HTERT RPE-1 (cell line): ENCODE data around the gene B4GALT4.
"Not testable (repeated sequence)": the region's sequence is repeated elsewhere in the genome, so short reads cannot be mapped to it uniquely, and the experiment has no call there.

ENCODE experiments used
- in situ Hi-C: fragments of 300-500 bp; cut with MboI; formaldehyde crosslinking; loops from 4 replicates; pipeline ENCODE4 v1.14.3; 2020; ENCODE audit warnings: low sequenced_read_pairs

The B4GALT4 gene

GRCh38 chr3:119206611-119207511 lies 33.8 kb downstream of the B4GALT4 start:
- in situ Hi-C loops, result no loop called here

GRCh38 chr3:119205685-119206084 lies 35.0 kb downstream of the B4GALT4 start:
- in situ Hi-C loops, result no loop called here

GRCh38 chr3:119205209-119205608 lies 35.5 kb downstream of the B4GALT4 start:
- in situ Hi-C loops, result no loop called here

GRCh38 chr3:119195911-119196310 lies 44.8 kb downstream of the B4GALT4 start:
- in situ Hi-C loops, result no loop called here

GRCh38 chr3:119195151-119195476 lies 45.6 kb downstream of the B4GALT4 start:
- in situ Hi-C loops, result no loop called here

- in situ Hi-C loops, result no loop called here
Observed at GRCh38 chr3:119194237-119195150, 46.2 kb downstream of the B4GALT4 start.

GRCh38 chr3:119191800-119192199 lies 48.9 kb downstream of the B4GALT4 start:
- in situ Hi-C loops, result no loop called here

- in situ Hi-C loops, result no loop called here
Observed at GRCh38 chr3:119187266-119187665, 53.4 kb downstream of the B4GALT4 start.

GRCh38 chr3:119184796-119185570 lies 55.7 kb downstream of the B4GALT4 start:
- in situ Hi-C loops, result no loop called here

GRCh38 chr3:119184111-119184510 lies 56.6 kb downstream of the B4GALT4 start:
- in situ Hi-C loops, result no loop called here

- in situ Hi-C loops, result no loop called here
Observed at GRCh38 chr3:119181765-119182164, 58.9 kb downstream of the B4GALT4 start.

GRCh38 chr3:119177321-119177720 lies 63.4 kb downstream of the B4GALT4 start:
- in situ Hi-C loops, result no loop called here

- in situ Hi-C loops, result no loop called here
Observed at GRCh38 chr3:119176778-119177177, 63.9 kb downstream of the B4GALT4 start.

- in situ Hi-C loops, result no loop called here
Observed at GRCh38 chr3:119175872-119176756, 64.6 kb downstream of the B4GALT4 start.

GRCh38 chr3:119173325-119173724 lies 67.4 kb downstream of the B4GALT4 start, which contains the start of gene UPK1B:
Gene UPK1B (plus strand): TSS chr3:119173598. CDS start chr3:119186742, 13,144 bp downstream.
- in situ Hi-C loops, result no loop called here

- in situ Hi-C loops, result no loop called here
Observed at GRCh38 chr3:119170821-119171220, 69.9 kb downstream of the B4GALT4 start.

GRCh38 chr3:119164745-119165144 lies 75.9 kb downstream of the B4GALT4 start:
- in situ Hi-C loops, result not testable (repeated sequence)
